Activated B cell treated with CpG ODN at 0.5 μM for 24 hours (primary cell): ENCODE measurements around the gene NAPSA. TPM values are rescaled to one million over a fixed set of nuclear protein-coding genes. Genes with fewer than 3 reads are reported as not detected.

Source experiments
- ATAC-seq: fragments of 200-7000 bp; cut with Tn5 transposase; one replicate; pipeline ENCODE4 v1.10.0; 2021; ENCODE audit warnings: low read depth, mild to moderate bottlenecking, moderate library complexity
- CTCF ChIA-PET: fragments of 350-600 bp; sonication (Branson Sonifier 250); formaldehyde crosslinking; loops from one replicate; lab custom pipeline; 2021; ENCODE audit warnings: antibody characterized with exemption; lab: Charles Lee
- POLR2A ChIA-PET: fragments of 350-600 bp; sonication (Branson Sonifier 250); formaldehyde crosslinking; loops from one replicate; lab custom pipeline; 2021; ENCODE audit warnings: antibody characterized with exemption; lab: Charles Lee
- DNase-seq: peaks from one replicate; pipeline ENCODE4 v3.0.0; 2022
- H3K27ac Mint-ChIP-seq: one replicate; pipeline ENCODE4 v1.8.0; 2020; ENCODE audit warnings: mixed read lengths
- H3K27me3 Mint-ChIP-seq: one replicate; pipeline ENCODE4 v1.8.0; 2021; ENCODE audit warnings: mixed read lengths
- H3K36me3 Mint-ChIP-seq: one replicate; pipeline ENCODE4 v1.8.0; 2021; ENCODE audit warnings: low read depth, mixed read lengths
- H3K4me1 Mint-ChIP-seq: one replicate; pipeline ENCODE4 v1.8.0; 2021; ENCODE audit warnings: mixed read lengths
- H3K4me3 Mint-ChIP-seq: one replicate; pipeline ENCODE4 v1.8.0; 2020; ENCODE audit warnings: mild to moderate bottlenecking, mixed read lengths
- H3K9me3 Mint-ChIP-seq: one replicate; pipeline ENCODE4 v1.8.0; 2020; ENCODE audit warnings: mixed read lengths
- intact Hi-C: fragments of 100-400 bp; cut with micrococcal nuclease; formaldehyde crosslinking; loops from one replicate; pipeline ENCODE4 v1.15.1; 2024
- total RNA-seq: library from RNA; stranded (reverse); gene quantifications from 2 replicates; pipeline ENCODE4 v1.2.3, GENCODE V29; 2022
- TF ChIP-seq, protein P1 (sequence below): fragments of 200-600 bp; IDR thresholded peaks from one replicate; pipeline ENCODE4 v1.8.0; 2022; ENCODE audit warnings: antibody characterized with exemption, mild to moderate bottlenecking

The NAPSA gene
- total RNA-seq, 1 donor from 2014 or later = 2.4 TPM

- intact Hi-C loops = no loop called here
- Mint-ChIP-seq H3K27me3 (peaks cover 20% of the 10 kb centered on the region), H3K27ac (no peak overlapping the region), H3K36me3 (peaks cover 17% of the 10 kb centered on the region), H3K4me1 (peaks cover 20% of the 10 kb centered on the region), H3K4me3 (no peak overlapping the region), H3K9me3 (no peaks in the 10 kb centered on the region)
- no peak for ATAC-seq
- ChIA-PET CTCF (no interaction called here), POLR2A (no interaction called here)
- TF ChIP-seq, protein P1, sequence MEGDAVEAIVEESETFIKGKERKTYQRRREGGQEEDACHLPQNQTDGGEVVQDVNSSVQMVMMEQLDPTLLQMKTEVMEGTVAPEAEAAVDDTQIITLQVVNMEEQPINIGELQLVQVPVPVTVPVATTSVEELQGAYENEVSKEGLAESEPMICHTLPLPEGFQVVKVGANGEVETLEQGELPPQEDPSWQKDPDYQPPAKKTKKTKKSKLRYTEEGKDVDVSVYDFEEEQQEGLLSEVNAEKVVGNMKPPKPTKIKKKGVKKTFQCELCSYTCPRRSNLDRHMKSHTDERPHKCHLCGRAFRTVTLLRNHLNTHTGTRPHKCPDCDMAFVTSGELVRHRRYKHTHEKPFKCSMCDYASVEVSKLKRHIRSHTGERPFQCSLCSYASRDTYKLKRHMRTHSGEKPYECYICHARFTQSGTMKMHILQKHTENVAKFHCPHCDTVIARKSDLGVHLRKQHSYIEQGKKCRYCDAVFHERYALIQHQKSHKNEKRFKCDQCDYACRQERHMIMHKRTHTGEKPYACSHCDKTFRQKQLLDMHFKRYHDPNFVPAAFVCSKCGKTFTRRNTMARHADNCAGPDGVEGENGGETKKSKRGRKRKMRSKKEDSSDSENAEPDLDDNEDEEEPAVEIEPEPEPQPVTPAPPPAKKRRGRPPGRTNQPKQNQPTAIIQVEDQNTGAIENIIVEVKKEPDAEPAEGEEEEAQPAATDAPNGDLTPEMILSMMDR = no peak
- no peak for DNase-seq
Measured at GRCh38 chr19:50318438-50318837, 47.0 kb downstream of the NAPSA start.

DNA sequence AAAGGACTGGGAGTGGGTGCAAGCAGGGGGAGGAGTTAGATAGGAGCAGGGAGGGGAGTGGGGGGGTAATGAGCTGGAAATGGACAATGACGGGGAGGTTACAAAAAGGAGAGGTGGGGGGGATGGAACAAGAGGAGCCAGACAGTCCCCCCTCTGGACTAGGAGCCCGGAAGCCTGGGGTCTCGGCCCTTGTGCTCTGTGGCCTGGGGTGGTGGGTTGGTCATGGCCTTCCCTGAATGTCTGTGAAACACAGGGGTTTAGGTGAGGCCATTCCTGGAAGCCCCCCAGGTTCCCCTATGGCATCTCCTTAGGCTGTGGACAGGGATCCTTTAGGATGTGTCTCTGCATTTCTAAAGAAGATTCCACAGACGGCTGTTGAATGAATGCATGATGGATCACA, 48.3 kb downstream of the NAPSA start:
- peaks cover 27% of the 10 kb centered on the region for H3K27me3 Mint-ChIP-seq
- TF ChIP-seq, protein P1 = no peak
- H3K4me3 Mint-ChIP-seq = no peak overlapping the region
- peaks cover 8% of the 10 kb centered on the region for H3K36me3 Mint-ChIP-seq
- H3K4me1 Mint-ChIP-seq = peaks cover 25% of the 10 kb centered on the region
- H3K9me3 Mint-ChIP-seq = no peaks in the 10 kb centered on the region
- CTCF ChIA-PET = no interaction called here
- DNase-seq (no peak), ATAC-seq (no peak)
- no peak overlapping the region for H3K27ac Mint-ChIP-seq
- intact Hi-C loops = no loop called here
- POLR2A ChIA-PET = no interaction called here

DNA sequence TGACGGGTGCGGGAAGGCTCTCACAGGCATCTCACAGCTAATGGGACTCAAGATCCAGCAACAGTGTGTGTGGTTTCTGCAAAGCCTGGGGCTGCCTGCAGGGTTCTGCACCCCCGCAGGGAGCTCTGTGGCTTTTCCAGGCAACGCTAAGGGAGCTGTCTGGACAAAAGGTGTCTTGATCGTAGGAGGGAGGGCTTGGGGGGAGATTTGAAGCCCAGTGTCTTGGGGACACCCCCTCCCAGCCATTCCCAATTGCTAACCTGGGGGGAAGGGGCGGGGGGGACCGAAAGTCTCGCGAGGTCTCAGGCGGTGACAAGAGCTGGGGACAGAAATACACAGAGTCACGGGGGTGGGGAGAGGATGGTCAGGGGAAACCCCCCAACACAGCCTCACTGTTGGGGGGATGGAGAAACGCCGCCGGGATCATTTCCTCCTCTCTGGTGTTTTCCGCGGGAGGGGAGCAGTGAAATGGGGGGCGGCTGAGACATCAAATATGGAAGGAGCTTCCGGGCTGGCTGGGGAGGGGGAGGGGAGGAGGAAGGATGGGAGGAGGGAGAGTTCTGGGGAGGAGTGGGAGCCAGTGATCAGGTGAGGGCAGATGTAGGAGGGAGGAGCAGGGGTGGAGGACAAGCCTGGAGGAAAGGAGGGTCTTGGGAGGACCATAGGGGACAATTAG, 49.5 kb downstream of the NAPSA start:
- H3K9me3 Mint-ChIP-seq = no peaks in the 10 kb centered on the region
- POLR2A ChIA-PET = interaction anchor here (0.6 to 1.5 kb wide), 8 partner anchors 10 to 794 kb away, joined by 3 to 24 read pairs (median 6); partner anchors contain the start of genes KCNC3 and NR1H2

GRCh38 chr19:50314724-50315708, 50.4 kb downstream of the NAPSA start:
- DNase-seq (no peak), ATAC-seq (no peak)
- peaks cover 7% of the 10 kb centered on the region for H3K36me3 Mint-ChIP-seq
- intact Hi-C loops = no loop called here
- H3K4me1 Mint-ChIP-seq = peaks cover 25% of the 10 kb centered on the region
- peak overlapping the region; percentile 25 for H3K27ac Mint-ChIP-seq
- H3K27me3 Mint-ChIP-seq = peaks cover 40% of the 10 kb centered on the region
- TF ChIP-seq, protein P1 = no peak
- no peaks in the 10 kb centered on the region for H3K9me3 Mint-ChIP-seq
- H3K4me3 Mint-ChIP-seq = no peak overlapping the region
- ChIA-PET POLR2A (interaction anchor here (0.6 to 1.5 kb wide), 8 partner anchors 14 to 69 kb away, joined by 3 to 24 read pairs (median 3); partner anchors contain the start of genes KCNC3, NR1H2 and POLD1), CTCF (no interaction called here)

More for the DNA sequence above, 49.5 kb downstream of the NAPSA start:
- CTCF ChIA-PET = no interaction called here
- DNase-seq = no peak
- Mint-ChIP-seq H3K27me3 (peaks cover 33% of the 10 kb centered on the region), H3K36me3 (peaks cover 7% of the 10 kb centered on the region), H3K4me3 (peak overlapping the region; percentile 52), H3K27ac (no peak overlapping the region), H3K4me1 (peaks cover 25% of the 10 kb centered on the region)
- intact Hi-C loops = no loop called here
- peak; percentile 58 for ATAC-seq
- TF ChIP-seq, protein P1 = no peak
